Renal cortical epithelial cell (primary cell): ENCODE data around the gene GOLGA6L10. TPM values are rescaled to one million over a fixed set of nuclear protein-coding genes. Genes with fewer than 3 reads are reported as not detected.
"Not testable (repeated sequence)": the region's sequence is repeated elsewhere in the genome, so short reads cannot be mapped to it uniquely, and the experiment has no call there.

Experiments used
- DNase-seq: peaks from one replicate; pipeline ENCODE4 v3.0.0-alpha.2; 2011; ENCODE audit warnings: low read depth
- total RNA-seq: library from RNA; depleted of rRNA; stranded (reverse); fragments of >200 nt; gene quantifications from 2 replicates; pipeline ENCODE4 v1.2.3, GENCODE V29; 2014

The GOLGA6L10 gene
- total RNA-seq, 1 donor from 2014 or later: 2.0 TPM

DNA sequence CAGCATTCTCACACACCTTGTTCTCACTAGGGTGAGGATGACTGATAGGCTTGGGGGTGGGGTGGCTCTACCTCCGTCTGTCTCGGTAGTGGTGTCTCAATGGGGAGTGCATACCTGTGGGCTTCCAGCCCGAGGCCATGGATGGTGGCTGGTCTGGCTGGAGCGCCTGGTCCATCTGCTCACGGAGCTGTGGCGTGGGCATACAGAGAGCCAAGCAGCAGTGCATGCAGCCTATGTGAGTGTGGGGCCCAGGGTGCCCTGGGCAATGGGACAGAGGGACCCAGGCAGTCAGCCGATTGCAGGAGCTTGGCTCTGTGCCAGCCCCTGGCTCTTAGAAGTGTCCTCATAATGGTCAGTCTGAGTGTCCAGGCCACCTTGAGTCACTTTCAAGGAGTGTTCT lies 31.8 kb downstream of the GOLGA6L10 start:
- DNase-seq: not testable (repeated sequence)

DNA sequence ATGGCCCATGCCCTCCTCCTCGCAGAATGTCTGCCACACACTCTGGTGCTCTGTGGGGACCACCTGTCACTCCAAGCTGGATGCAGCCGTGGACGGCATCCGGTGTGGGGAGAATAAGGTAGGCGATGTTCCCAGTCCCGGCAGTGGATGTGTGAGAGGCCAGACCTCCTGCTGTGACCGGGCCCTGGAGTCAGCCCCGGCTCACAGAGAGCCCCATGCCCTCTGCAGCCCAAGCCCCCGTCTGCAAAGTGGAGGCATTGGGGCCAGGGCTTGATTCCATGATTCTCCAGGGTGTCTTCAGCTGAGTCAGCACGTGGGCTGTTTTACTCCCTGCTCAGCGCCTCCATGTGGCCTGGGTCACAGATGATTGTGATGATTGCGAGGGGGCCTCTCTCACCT lies 32.2 kb downstream of the GOLGA6L10 start:
- no peak for DNase-seq

GRCh38 chr15:82316247-82317090 lies 32.8 kb downstream of the GOLGA6L10 start:
- not testable (repeated sequence) for DNase-seq

- DNase-seq: no peak
These were observed 33.6 kb downstream of the GOLGA6L10 start for GRCh38 chr15:82315519-82316246.

GRCh38 chr15:82314769-82315518 lies 34.3 kb downstream of the GOLGA6L10 start:
- DNase-seq: no peak

GRCh38 chr15:82313951-82314768 lies 35.1 kb downstream of the GOLGA6L10 start:
- not testable (repeated sequence) for DNase-seq

DNA sequence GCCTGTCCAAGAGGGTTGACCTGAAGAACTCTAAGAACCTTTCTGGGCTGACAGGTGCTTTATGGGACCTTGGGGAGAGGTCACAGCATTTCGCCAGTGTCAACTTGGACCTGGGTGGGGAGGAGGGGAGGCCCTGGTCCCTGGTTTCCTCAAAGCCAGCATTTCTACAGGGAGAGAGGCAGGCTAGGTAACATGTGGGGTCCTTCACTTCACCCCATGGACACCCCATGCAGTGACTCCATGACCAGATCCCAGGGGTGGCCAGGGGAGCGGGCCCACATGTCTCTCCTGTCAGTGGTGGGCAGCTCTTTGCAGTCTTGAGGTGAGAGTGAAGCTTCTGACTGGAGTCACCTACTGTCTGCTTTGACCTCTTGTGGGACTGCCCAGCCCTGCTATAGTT lies 35.8 kb downstream of the GOLGA6L10 start:
- no peak for DNase-seq

GRCh38 chr15:82312586-82313349 lies 36.5 kb downstream of the GOLGA6L10 start:
- DNase-seq: no peak

DNA sequence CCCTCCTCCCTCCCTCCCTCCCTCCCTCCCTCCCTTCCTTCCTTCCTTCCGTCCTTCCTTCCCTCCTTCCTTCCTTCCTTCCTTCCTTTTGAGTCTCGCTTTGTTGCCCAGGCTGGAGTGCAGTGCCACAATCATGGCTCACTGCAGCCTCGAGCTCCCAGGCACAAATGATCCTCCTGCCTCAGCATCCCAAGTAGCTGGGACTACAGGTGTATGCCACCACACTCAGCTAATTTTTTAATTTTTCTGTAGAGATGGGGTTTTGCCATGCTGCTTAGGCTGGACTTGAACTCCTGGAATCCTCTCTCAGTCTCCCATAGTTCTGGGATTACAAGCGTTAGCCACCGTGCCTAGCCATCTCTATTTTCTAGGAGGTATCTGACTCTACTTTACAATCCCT lies 38.0 kb downstream of the GOLGA6L10 start:
- DNase-seq: not testable (repeated sequence)

DNA sequence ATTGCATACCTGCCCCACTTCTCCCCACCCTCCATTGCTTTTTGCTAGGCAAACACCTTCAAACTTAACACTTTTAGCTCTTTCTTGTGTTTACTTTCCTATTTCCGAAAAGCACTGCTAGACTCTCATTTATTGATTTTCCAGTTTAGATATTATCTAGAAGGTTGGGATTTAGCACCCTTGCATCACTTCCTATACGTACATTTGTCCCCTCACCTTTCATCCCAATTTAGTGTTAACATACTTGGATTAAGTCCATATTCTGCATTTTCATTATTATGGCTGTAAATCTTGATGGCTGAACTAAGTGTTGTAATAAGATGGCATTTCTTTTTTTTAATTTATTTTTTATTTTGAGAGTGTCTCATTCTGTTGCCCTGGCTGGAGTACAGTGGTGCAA lies 39.5 kb downstream of the GOLGA6L10 start:
- DNase-seq: no peak

DNA sequence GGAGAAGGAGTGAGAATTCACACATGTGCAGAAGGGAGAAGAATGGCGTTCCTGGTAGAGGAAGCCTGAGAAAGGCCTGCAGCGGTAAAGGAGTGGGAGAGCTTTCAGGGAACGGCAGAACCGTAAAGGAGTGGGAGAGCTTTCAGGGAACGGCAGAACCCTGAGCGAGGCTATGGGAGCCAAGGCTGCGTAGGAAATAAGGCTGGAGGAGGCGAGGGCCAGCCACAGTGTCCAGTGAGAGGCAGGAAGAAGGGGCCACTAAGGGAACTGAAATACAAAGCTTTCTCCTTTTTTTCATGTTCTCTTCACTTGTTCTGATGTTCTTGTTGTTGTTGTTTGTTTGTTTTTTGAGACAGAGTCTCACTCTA lies 41.6 kb downstream of the GOLGA6L10 start:
- no peak for DNase-seq

DNA sequence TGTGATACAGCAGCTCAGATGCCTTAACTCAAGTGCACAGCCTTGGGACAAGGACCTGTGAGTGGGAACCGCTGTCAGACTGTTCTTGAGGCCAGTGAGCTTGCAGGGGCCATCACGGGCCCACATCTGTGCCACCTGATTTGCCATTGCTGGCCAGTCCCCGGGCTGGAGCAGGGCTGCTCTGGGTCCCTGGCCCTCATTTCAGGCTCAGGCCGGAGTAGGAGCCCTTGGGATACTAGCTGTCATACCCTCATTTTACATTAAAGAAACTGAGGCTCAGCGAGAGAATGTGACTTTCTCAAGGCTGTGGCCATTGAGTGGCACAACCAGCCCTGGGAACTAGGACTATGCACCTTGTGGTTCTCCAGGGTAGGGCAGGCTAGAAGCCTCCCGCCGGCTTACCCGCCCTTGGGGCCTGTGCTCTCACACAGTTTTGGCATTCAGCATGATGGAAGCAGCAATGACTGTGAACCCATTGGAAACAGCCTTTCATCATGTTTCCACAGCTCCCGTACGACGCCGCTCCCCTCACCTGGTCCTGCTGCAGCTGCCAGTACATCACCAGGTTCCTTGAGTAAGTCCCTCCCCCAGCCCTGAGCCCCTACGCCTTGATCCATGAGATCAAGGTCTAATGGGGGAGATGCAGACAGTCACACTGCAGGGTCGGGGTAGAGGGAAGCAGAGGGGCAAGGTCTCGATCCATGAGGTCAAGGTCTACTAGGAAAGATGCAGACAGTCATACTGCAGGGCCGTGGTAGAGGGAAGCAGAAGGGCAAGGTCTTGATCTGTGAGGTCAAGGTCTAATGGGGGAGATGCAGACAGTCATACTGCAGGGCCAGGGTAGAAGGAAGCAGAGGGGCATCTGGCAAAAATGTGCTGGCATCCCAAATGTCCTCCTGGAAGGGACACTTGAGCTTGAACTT lies 42.2 kb downstream of the GOLGA6L10 start:
- DNase-seq: no peak

GRCh38 chr15:82305621-82306048 lies 43.6 kb downstream of the GOLGA6L10 start:
- DNase-seq: no peak

GRCh38 chr15:82304778-82305090 lies 44.5 kb downstream of the GOLGA6L10 start:
- DNase-seq: no peak

DNA sequence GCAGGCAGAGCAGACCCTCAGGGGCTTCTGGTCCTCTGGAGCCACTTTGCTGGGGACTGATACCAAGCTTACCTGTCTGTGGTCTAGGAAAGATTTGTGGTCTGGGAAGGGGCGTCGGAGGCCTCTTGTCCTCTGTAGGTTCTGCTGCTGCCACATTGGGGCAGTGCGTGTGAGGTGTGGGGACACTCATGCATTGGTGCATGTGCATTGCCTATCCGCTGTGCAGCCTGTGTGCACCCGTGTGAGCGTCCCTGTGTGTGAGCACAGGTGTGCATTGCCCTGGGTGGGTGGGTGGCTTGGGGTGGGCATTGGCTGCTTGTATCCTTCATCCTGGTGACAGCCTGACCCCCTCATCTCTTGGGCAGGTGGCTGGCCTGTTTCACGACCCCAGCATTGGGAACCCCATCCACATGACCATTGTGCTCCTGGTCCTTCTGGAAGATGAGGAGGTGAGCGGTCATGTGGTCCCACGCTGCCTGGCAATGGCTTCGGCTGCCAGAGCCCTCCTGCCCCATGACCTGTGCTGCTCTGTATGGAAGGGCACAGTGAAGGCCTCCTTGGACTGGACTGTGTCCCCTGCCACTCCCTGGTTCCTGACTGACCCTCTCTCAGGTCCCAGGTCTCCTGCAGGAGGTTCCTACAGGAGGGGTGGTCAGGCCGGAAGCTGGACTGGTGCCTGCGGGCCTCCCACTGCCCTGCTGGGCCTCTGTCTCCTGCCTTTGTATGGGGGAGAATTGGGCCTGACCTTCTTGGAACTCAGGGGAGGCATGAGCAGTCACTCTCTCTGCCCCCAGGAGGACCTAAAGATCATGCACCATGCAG lies 45.1 kb downstream of the GOLGA6L10 start:
- DNase-seq: no peak

GRCh38 chr15:82301296-82302016 lies 47.8 kb downstream of the GOLGA6L10 start:
- no peak for DNase-seq

DNA sequence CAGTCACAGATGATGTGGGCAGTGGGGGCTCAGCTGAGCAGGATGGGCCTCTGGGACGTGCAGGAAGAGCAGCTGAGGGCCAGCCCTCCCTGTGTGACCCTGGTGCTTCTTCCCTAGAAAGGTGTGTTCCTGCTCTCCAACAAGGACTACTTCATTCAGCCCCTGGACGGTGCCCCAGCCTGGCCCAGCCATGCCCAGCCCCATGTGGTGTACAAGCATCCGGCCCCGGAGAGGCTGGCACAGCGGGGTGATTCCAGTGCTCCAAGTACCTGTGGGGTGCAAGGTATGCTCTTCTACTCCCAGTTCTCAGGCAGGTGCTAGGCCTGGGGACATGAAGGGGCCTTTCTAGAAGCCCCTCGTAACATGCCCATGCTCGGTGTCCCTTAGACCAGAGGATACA lies 48.4 kb downstream of the GOLGA6L10 start:
- DNase-seq: no peak

- DNase-seq: not testable (repeated sequence)
These were observed 48.9 kb downstream of the GOLGA6L10 start for GRCh38 chr15:82300326-82300725.
